Ascending aorta (tissue), 2 donors: ENCODE results near the gene MIDN. TPM values are rescaled to one million over a fixed set of nuclear protein-coding genes. Genes with fewer than 3 reads are reported as not detected.

Experiments
- DNase-seq, 2 donors: peaks; one replicate each; pipeline ENCODE4 v3.0.0-alpha.2; 2019; ENCODE audit warnings: low spot score in 2 of 2
- H3K27ac ChIP-seq, 2 donors: fragments of 200-600 bp; sonication (generic); one replicate each; pipeline ENCODE4 v1.5.1; 2016 to 2017; ENCODE audit warnings: mild to moderate bottlenecking in 1 of 2
- H3K27me3 ChIP-seq: fragments of 200-600 bp; sonication (generic); one replicate; pipeline ENCODE4 v1.5.1; 2017
- H3K36me3 ChIP-seq, 2 donors: fragments of 200-600 bp; sonication (generic); one replicate each; pipeline ENCODE4 v1.5.1; 2016
- H3K4me1 ChIP-seq, 2 donors: fragments of 200-600 bp; sonication (generic); one replicate each; pipeline ENCODE4 v1.5.1; 2016 to 2017; ENCODE audit warnings: mild to moderate bottlenecking in 1 of 2
- H3K4me3 ChIP-seq, 2 donors: fragments of 200-600 bp; sonication (generic); one replicate each; pipeline ENCODE4 v1.5.1; 2016 to 2017; ENCODE audit warnings: mild to moderate bottlenecking in 1 of 2
- H3K9me3 ChIP-seq, 2 donors: fragments of 200-600 bp; sonication (generic); one replicate each; pipeline ENCODE4 v1.5.1; 2016
- CTCF ChIP-seq, 3 experiments: fragments of 200-600 bp in 2 of 3; fragments of 450-650 bp in 1 of 3; sonication (generic) in 2 of 3; IDR thresholded peaks; one replicate each; pipeline ENCODE4 v1.5.1; 2016 to 2019; ENCODE audit warnings: antibody characterized with exemption in 3 of 3, mild to moderate bottlenecking in 1 of 3, moderate library complexity in 1 of 3
- intact Hi-C: fragments of 100-400 bp; cut with DNase I; formaldehyde crosslinking; loops from one replicate; pipeline ENCODE4 v1.15.1; 2023
- total RNA-seq: library from RNA; depleted of rRNA; stranded (reverse); fragments of >200 nt; gene quantifications from one replicate; pipeline ENCODE4 v1.1.0, GENCODE V29; 2016

The MIDN gene
- total RNA-seq, 1 donor from 2014 or later = 307 TPM

GRCh38 chr19:1234051-1234954 lies 14.1 kb upstream of the MIDN start:
- Histone ChIP-seq H3K27ac (no peak overlapping the region), H3K36me3 (no peaks in the 10 kb centered on the region), H3K4me1 (peaks cover 3 to 16% of the 10 kb centered on the region in 2 donors), H3K4me3 (no peak overlapping the region), H3K9me3 (no peaks in the 10 kb centered on the region), H3K27me3 (no peaks in the 10 kb centered on the region)
- no peak for TF ChIP-seq CTCF (IDR thresholded peaks at IDR 0.05)
- intact Hi-C loops = no loop called here
- DNase-seq = no peak

- Histone ChIP-seq H3K36me3 (no peaks in the 10 kb centered on the region), H3K4me1 (peaks cover 3 to 20% of the 10 kb centered on the region in 2 donors), H3K9me3 (no peaks in the 10 kb centered on the region), H3K27ac (no peak overlapping the region), H3K27me3 (no peaks in the 10 kb centered on the region), H3K4me3 (no peak overlapping the region)
- intact Hi-C loops = no loop called here
- DNase-seq = no peak
- no peak for TF ChIP-seq CTCF (IDR thresholded peaks at IDR 0.05)
Measured at GRCh38 chr19:1234955-1235380, 13.4 kb upstream of the MIDN start.

- H3K4me3 ChIP-seq = no peak overlapping the region
- intact Hi-C loops = no loop called here
Measured at GRCh38 chr19:1235625-1236538, 12.5 kb upstream of the MIDN start.

GRCh38 chr19:1236576-1236975 lies 11.8 kb upstream of the MIDN start:
- no peak for TF ChIP-seq CTCF (IDR thresholded peaks at IDR 0.05)
- Histone ChIP-seq H3K36me3 (no peaks in the 10 kb centered on the region), H3K9me3 (no peaks in the 10 kb centered on the region), H3K27ac (no peak overlapping the region), H3K27me3 (no peaks in the 10 kb centered on the region), H3K4me1 (peaks cover 10 to 29% of the 10 kb centered on the region in 2 donors), H3K4me3 (peak overlapping the region; percentile 47 to 71)
- no peak for DNase-seq
- intact Hi-C loops = no loop called here

More at GRCh38 chr19:1235625-1236538, 12.5 kb upstream of the MIDN start:
- no peak for DNase-seq
- H3K4me1 ChIP-seq = peaks cover 6 to 24% of the 10 kb centered on the region in 2 donors
- no peaks in the 10 kb centered on the region for H3K27me3 ChIP-seq
- TF ChIP-seq CTCF (IDR thresholded peaks at IDR 0.05) = no peak
- no peaks in the 10 kb centered on the region for H3K9me3 ChIP-seq
- H3K27ac ChIP-seq = no peak overlapping the region
- no peaks in the 10 kb centered on the region for H3K36me3 ChIP-seq

GRCh38 chr19:1237027-1237659 lies 11.2 kb upstream of the MIDN start:
- H3K4me3 ChIP-seq = peak overlapping the region; percentile 47 to 71
- TF ChIP-seq CTCF (IDR thresholded peaks at IDR 0.05) = no peak
- H3K36me3 ChIP-seq = no peaks in the 10 kb centered on the region
- intact Hi-C loops = no loop called here
- H3K27me3 ChIP-seq = no peaks in the 10 kb centered on the region
- no peaks in the 10 kb centered on the region for H3K9me3 ChIP-seq
- peaks cover 11 to 30% of the 10 kb centered on the region in 2 donors for H3K4me1 ChIP-seq
- no peak for DNase-seq
- H3K27ac ChIP-seq = peak overlapping the region in 1 of 2 donors; percentile 4
